GM19463 (cell line): Measurements from ENCODE around the gene RTP4.

Experiments
- ATAC-seq: cut with Tn5 transposase; IDR thresholded peaks from one replicate; pipeline ENCODE4 v1.9.1; 2021; ENCODE audit warnings: mild to moderate bottlenecking, moderate library complexity; ENCODE audit not compliant: unreplicated experiment

RTP4 gene, protein sequence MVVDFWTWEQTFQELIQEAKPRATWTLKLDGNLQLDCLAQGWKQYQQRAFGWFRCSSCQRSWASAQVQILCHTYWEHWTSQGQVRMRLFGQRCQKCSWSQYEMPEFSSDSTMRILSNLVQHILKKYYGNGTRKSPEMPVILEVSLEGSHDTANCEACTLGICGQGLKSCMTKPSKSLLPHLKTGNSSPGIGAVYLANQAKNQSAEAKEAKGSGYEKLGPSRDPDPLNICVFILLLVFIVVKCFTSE

DNA sequence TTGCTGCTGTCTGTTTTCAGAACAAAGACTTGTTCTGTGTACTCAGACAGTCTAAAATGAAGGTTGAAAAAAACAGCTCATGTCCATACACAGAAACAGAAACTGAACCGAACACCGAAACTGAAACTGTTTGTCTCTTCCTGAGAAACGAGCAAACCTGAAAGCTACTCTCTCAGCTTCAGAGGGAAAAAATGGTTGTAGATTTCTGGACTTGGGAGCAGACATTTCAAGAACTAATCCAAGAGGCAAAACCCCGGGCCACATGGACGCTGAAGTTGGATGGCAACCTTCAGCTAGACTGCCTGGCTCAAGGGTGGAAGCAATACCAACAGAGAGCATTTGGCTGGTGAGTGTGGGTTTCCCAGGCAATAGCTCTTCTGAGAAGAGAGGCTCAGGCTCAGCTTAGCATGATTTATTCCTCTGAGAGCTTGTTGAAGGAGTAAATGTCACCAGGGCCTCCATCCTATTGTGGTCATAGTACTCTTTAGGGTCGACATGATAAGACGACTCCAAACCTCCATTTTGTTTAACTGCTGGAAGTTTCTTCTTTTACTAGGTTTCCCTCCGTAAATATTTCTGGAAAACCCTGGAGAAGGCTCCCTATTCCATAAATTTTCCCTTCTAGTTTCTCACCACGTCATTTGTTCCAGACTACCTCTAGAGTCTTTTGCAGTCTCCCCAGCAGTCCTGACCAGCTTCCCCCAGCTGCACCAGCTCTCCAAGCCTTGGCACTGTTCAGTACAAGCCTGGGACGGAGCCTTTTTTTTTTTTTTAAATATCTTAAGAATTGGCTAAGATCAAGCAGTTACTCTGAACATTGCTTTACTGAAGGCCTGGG is at the start of gene RTP4:
Gene RTP4 (plus strand): TSS at position 135 of the 838 bp plus-strand sequence. CDS start 57 bp downstream, at position 192.
- ATAC-seq = peak; percentile 84

DNA sequence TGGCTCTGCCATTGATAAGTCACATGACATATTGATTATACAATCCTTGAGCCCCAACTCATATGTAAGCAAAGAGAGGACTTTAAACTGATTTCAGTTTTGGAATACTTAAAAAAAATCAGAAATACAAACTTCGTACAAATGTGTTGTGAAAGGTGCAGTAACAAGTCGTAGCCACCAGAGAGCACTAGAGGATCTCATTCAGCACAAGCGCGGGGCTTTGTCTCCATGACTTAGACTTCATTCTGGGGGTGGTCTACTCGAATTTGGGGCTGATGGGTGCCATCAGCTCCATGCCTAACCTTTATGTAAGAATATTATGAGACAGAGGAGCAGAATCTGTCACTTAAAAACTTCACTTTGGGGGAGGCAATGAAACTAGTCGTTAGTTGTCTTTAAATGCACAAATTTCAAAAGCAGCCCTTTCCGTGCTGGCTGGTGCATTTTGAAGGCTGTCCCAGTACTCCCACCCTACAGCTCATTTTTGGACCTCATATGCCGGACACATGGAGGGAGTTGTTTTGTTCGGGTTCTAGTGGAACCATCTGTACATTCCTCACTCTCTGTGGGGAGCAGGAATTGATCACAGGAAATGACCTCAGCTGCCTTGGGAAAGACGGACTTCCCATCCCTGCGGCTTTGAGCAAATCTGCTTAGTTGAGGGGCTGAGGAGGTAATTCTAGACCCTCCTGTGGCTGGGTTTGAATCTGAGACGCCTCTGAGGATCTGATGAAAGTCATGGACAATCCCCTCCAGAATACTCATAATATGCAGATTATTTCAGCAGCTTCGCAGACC is 49.2 kb upstream of the RTP4 start:
- no peak for ATAC-seq

DNA sequence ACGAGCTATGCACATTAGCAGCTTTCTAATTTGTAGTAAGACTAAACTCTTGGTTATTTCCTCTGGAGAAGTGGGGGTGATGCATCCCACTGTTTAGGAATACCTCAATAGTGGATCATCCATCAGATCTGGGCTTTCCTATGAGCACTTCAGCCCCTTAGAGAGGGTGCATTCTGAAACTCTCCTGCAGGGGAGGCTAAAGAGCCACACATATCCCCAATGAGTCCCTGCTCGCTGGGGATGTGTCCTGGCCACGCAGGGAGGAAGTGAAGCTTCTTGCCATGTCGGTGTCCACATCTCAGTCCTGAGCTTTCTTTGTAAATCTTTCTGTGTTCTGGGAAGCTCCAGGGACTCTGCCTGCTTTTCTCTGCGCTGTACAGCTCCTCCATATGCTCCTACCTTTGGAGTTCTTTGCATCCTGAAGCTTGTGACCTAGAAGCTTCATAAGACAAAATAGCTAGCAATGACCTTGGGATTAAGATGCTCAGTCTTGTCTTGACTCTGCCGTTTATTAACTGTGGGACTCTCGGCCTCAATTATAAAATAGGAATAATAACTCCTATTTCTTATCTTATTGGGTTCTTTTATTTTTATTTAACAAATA is 48.4 kb upstream of the RTP4 start:
- peak; percentile 92 for ATAC-seq

DNA sequence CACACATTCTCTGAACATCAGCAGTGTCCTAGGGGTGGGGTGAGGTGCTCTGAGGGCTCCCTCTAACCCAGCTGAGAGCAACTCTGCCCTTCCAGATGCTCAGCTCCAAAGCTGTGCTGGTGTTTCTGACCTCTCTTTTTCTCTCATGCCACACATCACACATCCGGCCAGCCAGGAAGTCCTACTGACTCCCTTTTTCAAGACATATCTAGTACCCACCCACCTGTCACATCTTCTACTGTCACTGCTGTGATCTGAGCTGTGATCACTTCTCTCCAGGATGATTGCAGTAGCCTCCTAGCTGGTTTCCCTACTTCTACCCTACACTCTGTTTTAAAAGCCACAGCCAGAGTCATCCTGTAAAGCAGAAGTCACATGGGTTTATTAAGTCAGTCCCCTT is 46.4 kb upstream of the RTP4 start:
- ATAC-seq = no peak

DNA sequence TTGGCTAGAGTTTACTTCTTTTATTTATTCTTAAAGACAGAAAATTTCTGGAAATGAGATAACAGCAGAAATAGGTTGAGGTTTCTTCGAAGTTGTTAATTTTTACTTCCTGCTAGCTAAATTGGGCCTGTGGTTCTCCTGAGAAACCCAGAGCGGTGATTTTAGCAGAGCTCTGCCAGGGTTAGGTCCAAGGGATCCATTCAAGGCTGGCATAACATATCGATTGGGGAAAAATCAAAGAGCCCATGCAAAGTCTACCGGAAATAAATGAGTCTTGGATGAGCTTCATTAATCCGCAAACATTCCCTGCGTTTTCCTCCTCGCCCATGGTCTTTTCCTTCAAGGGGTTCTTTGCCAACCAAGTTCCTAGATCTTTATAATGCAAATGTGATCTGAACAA is 45.9 kb upstream of the RTP4 start:
- no peak for ATAC-seq

DNA sequence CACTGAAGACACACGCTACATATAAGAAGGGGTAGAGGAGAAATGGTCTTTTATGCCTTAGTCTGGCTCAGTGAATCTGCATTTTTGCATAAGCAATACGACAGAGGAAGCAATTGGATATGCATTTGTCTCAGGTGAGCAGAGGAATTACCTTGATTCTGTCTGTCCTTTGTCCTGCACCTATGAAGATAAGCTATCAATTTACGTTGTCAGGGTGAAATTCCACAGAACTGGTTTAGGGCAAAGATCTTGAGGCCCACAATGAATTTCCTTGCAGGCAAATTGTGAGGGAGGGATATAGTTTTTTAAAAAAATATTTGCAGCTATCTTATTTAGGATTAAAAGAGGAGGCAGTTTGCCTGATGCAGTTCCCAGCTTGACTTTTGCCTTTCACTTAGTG is 45.1 kb upstream of the RTP4 start:
- no peak for ATAC-seq

DNA sequence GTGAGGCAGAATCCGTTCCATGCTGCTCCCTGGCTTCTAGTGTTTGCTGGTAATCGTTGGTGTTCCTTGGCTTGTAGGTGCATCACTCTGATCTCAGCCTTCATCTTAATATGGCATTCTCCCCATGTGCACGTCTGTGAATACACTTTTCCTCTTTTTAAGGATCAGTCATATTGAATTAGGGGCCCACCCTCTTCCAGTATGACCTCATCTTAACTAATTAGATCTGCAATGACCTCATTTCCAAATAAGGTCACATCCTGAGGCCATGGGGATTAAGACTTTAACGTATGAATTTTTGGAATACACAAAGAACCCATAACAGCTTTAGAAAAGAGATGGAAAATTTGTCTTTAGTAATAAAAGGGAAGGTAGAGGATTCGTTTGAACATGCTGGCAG is 42.6 kb upstream of the RTP4 start:
- ATAC-seq = no peak

DNA sequence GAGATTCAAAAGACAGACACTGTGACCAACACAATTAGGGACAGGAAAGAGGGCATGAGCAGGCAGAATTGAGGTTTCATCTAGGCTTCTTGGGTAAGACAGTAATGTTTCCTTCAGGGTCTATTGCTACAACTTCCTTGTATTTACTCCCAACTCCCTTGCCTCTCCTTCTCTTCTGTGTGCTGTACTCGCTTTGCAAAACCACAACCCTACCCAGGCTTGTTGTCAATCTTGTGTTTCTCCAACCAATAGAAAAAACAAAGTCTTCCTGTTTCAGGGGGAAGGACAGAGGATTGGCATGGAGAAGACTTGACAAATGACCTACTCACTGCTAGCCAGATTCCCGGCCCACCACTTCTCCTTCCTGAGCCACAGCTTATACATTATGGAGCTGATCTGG is 40.3 kb upstream of the RTP4 start:
- no peak for ATAC-seq

DNA sequence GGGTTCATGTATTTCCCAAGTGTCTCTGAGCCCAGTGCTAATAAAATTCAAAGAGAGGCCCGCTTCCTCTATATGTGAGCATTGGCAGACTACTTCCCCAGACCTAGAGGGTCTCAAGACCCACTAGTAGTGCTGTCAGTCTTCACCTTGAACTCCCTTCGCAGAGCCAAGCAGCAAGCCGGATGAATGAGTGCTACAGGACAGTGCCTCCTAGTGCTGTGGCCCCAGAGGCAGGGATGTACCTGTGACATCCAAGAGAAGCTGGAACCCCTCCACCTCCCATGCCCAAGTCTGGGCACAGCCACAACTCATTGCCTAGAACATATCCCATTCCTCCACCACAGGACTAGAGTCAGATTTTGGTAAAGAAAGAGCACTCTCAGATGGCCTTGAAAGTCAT is 39.5 kb upstream of the RTP4 start:
- ATAC-seq = no peak

DNA sequence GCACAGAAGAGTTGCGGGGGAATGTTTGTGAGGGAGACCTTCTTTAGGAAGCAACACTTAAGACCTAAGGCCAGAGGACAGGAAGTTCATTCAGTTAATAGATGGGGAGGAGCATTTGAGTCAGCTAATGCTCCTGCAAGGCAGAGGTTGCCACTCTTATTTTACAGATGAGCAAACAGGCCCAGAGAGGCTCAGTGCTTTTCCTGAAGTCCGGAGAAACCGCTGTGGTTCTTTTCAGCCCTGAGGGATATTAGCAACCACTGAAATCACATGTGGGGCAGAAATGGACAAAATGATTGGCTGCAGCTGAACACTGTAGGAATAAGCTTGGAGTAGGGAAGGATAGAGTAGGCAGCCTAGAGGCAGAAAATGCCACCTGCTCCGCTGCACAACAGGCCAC is 33.3 kb upstream of the RTP4 start:
- ATAC-seq = no peak

DNA sequence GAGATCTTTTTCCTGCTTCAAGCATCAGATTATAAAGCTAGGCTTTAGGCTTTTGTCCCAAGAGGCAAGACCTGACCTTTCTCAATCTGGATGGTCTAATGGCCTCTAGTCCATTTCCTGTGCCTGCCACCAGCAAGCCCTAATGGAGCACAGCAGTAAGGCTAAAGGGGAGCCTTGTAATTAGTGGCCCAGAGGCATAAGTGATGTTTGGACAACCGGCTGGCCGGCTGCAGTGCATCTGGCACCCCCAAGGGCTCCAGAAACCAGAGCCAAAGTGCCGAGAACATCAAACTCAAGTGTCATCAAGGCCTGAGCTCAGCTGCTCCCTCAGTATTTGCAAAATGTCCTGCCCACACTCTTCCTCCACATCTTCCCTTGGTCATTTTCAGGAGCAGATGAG is 31.9 kb upstream of the RTP4 start:
- ATAC-seq = no peak

DNA sequence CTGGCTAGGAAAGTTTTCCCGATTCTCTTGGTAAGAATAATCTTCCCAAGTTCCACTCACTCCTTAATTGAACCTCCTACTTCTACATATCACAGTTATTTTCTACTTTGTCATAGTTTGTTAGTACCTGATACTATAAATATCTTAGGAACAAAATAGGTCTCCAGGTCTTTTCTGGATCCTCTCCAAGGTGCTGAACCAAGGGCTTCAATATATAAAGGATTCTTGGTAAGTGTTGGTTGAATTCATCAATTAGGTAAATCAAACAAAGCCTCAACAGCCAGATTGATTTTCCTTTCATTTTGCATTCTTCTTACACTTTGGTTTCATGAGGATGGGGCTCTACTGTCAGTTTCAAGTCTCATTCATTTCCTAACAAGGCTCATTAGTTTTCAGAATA is 27.6 kb upstream of the RTP4 start:
- ATAC-seq = no peak

DNA sequence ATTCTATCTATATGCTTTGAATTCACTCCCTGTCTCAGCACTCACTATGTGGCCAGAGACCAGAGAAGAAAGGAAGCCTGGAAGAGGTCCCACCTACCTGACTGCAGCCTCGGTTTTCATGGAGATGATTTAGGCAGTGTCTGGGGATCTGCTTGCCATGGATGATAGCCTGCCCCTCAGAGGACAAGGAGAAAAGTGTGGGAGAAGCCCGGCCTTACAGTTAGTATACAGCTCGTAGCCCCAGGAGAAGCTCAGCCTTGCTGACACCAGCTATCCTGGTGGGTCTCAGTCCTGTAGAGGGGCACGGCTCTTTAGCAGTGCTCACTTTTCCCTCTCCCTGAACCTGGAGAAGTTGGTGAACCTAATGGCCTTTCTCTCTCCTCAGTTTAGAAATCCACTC is 25.9 kb upstream of the RTP4 start:
- no peak for ATAC-seq

DNA sequence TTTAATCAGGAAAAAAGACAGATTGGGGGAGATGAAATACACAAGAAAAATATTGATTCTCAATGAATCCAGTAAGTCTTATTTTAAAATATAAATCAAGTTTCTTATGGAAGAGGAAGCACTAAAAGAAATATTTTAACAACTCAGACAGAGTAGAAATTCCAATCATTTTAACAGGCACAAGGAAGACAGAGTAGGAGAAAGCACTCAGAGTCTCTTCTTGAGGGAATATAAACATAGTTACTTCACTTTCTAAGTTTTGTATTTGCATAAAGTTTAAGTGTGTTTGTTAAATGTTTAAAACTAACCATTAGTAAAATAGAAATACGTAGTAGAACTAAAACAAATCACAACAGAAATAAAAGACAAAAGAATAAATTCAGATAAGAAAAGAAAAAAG is 24.5 kb upstream of the RTP4 start:
- no peak for ATAC-seq

DNA sequence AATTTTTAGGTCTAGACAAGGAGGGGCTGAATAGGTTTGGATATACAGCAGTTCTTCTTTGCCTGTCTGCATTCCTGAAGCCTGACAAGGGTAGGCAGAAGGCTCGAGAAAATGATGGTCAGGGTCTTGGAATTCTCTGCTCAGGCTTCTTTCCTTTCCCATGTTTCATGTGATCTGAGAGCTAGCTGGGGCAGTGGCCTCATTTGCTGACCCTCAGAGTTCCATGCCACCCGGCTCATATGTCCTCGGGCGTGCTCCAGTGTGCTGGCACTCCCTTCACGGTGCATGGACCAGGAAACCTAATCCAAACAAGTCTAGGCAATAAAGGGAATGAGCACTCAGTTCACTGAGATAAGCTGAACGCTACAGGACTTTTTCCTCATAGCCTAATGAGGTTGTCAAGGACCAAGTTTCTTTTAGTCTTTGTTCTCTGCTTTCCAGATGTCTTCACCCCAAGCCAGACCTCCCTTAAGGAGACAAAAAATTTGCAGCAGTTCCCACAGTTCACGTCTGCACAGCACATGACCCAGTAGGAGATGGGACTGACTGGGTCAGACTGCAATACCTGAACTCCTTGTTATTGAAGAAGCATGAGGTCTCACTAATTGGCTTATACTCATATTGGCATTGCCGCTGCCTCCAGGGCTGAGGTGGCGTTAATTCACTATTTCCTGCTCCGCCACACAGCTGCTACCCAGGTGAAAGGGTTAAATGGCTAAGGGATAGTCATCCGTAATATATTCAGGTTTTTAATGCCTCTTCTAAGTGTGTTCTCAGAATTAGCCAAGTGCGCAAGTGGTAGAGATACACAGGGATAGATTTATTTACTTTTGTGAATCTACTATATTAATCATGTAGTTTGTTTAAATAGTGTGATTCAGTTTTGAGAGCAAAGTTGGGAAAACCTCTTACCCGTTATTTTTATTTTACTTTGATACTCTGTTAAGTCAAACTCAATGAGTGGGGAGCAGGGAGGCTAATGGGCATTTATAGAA is 15.3 kb upstream of the RTP4 start:
- no peak for ATAC-seq

DNA sequence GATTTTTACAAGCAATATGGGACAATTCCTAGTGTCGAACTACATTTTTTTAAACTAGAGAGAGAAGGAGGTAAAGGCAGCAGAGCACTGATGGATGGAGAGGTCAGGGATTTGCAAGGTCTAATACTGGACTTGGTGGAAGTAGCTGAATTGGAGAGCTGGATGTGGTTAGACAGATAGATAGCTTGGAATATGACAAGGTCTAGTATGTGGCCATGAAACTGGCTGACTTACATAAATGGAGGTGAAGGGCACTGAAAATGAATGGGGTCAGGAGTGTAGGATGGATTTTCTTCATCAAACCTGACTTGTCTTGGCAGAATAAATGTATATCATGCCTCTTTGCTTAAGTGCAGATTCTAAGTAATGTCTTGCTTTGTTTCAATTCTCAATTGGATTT is 10.1 kb upstream of the RTP4 start:
- ATAC-seq = no peak

DNA sequence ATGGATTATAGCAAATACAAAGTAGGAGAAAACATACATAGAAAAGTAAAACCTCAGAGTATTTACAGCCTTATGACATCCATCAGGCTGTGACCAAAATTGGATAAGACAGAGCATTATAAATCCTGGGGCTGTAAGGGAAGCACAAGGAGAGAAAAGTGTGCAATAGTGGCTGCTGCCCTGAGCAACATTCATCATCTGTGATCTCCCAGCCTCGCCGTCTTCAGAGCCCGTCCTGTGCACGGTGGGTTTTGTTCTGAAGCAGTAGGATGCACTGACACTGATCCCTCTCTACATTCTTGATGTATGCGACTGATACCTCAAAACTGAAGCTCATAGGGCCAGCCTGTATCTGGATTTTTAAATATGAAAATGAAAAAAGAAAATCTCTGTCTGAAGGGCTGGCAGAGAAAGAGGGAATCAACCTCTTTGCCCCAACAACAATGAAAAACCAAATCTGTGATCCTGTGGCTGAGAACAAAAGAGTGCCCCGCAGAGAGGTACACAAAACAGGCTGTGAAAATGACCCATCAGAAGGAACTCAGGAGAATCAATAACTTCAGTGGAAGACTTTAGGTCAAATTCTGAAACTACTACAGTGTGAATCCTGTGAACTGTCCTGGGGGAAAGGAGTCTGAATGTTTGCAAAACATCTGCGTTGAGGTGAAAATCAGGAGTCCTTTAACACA is 8.2 kb upstream of the RTP4 start:
- ATAC-seq = no peak

DNA sequence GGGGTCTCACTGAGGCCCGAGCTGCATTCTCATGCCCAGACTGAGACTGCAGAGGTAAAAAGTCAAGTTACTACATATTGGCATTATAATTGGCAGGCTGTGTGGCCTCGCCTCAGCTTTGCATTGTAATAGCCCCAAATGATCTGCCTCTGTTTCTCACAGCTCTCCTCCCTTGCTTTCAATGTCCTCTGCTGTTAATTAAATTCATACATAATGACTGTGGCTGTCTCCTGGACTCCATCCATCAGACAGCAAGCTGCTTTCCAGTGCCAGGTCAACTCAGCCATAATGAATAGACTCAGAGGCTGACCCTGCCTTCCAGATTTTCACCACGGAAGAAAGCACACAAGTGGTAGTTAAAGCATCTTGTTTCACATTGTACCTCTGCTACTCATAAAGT is 7.6 kb upstream of the RTP4 start:
- ATAC-seq = no peak

DNA sequence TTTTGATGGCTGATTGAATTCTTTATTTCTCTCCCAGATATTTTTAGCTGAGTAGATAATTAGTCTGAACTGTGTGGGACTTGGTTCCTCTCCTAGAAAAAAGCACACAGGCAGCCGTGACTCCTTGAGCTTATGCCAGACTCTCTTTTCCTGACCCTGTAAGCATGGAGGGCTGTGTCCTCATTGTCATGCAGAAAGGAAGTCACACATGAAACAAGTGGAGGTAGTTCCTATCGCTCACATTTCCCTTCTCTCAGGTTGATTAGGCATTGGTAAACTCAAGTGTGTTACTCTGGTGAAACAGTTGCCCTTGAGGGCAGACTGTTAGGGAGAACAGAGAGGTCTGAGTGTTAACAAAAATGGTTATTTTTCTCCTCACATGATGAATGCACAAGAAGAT is 6.3 kb upstream of the RTP4 start:
- ATAC-seq = no peak
